ENCODE measurements around the gene DNAH2.

The DNAH2 gene

GRCh38 chr17:7732981-7733539, 15.5 kb downstream of the DNAH2 start:
- DNase-seq: no peak

GRCh38 chr17:7737601-7738000, 20.1 kb downstream of the DNAH2 start:
- no peak for DNase-seq

GRCh38 chr17:7739746-7740145, 22.2 kb downstream of the DNAH2 start:
- no peak for DNase-seq

- DNase-seq: no peak
Observed at GRCh38 chr17:7740481-7741001, 23.0 kb downstream of the DNAH2 start.

GRCh38 chr17:7742729-7743128, 25.2 kb downstream of the DNAH2 start:
- no peak for DNase-seq

GRCh38 chr17:7744416-7744815, 26.9 kb downstream of the DNAH2 start:
- DNase-seq: no peak

GRCh38 chr17:7745748-7746470, 28.4 kb downstream of the DNAH2 start:
- DNase-seq: no peak

GRCh38 chr17:7747635-7748071, 30.1 kb downstream of the DNAH2 start:
- DNase-seq: no peak

- no peak for DNase-seq
Observed at GRCh38 chr17:7748076-7748775, 30.7 kb downstream of the DNAH2 start.

- DNase-seq: no peak
Observed at GRCh38 chr17:7750321-7750821, 32.8 kb downstream of the DNAH2 start.

- no peak for DNase-seq
Observed at GRCh38 chr17:7754656-7755055, 37.1 kb downstream of the DNAH2 start.

GRCh38 chr17:7755095-7755890, 37.7 kb downstream of the DNAH2 start:
- no peak for DNase-seq

GRCh38 chr17:7756968-7757367, 39.4 kb downstream of the DNAH2 start:
- no peak for DNase-seq

- no peak for DNase-seq
Observed at GRCh38 chr17:7763919-7764318, 46.4 kb downstream of the DNAH2 start.

- no peak for DNase-seq
Observed at GRCh38 chr17:7767004-7767403, 49.5 kb downstream of the DNAH2 start.

GRCh38 chr17:7767405-7768021, 50.0 kb downstream of the DNAH2 start:
- no peak for DNase-seq

- no peak for DNase-seq
Observed at GRCh38 chr17:7769854-7770253, 52.3 kb downstream of the DNAH2 start.

GRCh38 chr17:7774055-7774521, 56.5 kb downstream of the DNAH2 start:
- DNase-seq: no peak

GRCh38 chr17:7775051-7775450, 57.5 kb downstream of the DNAH2 start:
- no peak for DNase-seq

GRCh38 chr17:7777017-7777416, 59.5 kb downstream of the DNAH2 start:
- DNase-seq: no peak

- no peak for DNase-seq
Observed at GRCh38 chr17:7780736-7781135, 63.2 kb downstream of the DNAH2 start.

- no peak for DNase-seq
Observed at GRCh38 chr17:7781429-7781828, 63.9 kb downstream of the DNAH2 start.

All from 8988T (cell line).